Psoas muscle (tissue), 8 donors: ENCODE results near the gene CEL. TPM values are rescaled to one million over a fixed set of nuclear protein-coding genes. Genes with fewer than 3 reads are reported as not detected.
A peak's percentile ranks its signal among the peaks of the same experiment; 100 is the strongest.

ENCODE experiments used
- ATAC-seq, 4 donors: fragments of 200-7000 bp; cut with Tn5 transposase; one replicate each; pipeline ENCODE4 v1.9.1; 2020; ENCODE audit warnings: moderate library complexity in 3 of 4, mild to moderate bottlenecking in 2 of 4
- DNase-seq, 2 donors: peaks; one replicate each; pipeline ENCODE4 v3.0.0-alpha.2; 2020
- H3K27ac ChIP-seq: fragments of 200-600 bp; one replicate; pipeline ENCODE4 v1.8.0; 2022
- H3K27me3 ChIP-seq, 3 donors: fragments of 200-600 bp in 1 of 3; one replicate each; pipeline versions ENCODE4 v1.6.1 to v1.8.0; 2013 to 2022; ENCODE audit warnings: low read length in 2 of 3, mild to moderate bottlenecking in 2 of 3, moderate library complexity in 1 of 3; ENCODE audit not compliant: insufficient read depth in 3 of 3
- H3K36me3 ChIP-seq, 2 donors: fragments of 200-600 bp in 1 of 2; one replicate each; pipeline versions ENCODE4 v1.6.1 to v1.8.0; 2013 to 2022; ENCODE audit warnings: low read depth in 1 of 2, mild to moderate bottlenecking in 1 of 2, moderate library complexity in 1 of 2; ENCODE audit not compliant: insufficient read depth in 1 of 2
- H3K4me1 ChIP-seq: fragments of 200-600 bp; one replicate; pipeline ENCODE4 v1.8.0; 2022
- H3K4me3 ChIP-seq: fragments of 200-600 bp; one replicate; pipeline ENCODE4 v1.8.0; 2022; ENCODE audit warnings: mild to moderate bottlenecking
- H3K9me3 ChIP-seq: fragments of 200-600 bp; one replicate; pipeline ENCODE4 v1.8.0; 2022
- CTCF ChIP-seq: fragments of 200-600 bp; IDR thresholded peaks from one replicate; pipeline ENCODE4 v1.8.0; 2022; ENCODE audit warnings: antibody characterized with exemption
- WGBS, 3 donors: extraction: QIAGEN DNeasy Blood & Tissue Kit; methylation state at CpG; one replicate each; pipeline versions ENCODE4 v1.1.6 to v1.1.7; 2013; 5-methylcytosine and 5-hydroxymethylcytosine counted together
- intact Hi-C, 2 donors: fragments of 100-400 bp; cut with DNase I; formaldehyde crosslinking; loops; one replicate each; pipeline versions ENCODE4 v1.11.0 to v1.14.2; 2022
- polyA plus RNA-seq, 3 donors: library from polyadenylated mRNA; stranded (reverse); fragments of 200-250 nt; gene quantifications; one replicate each; pipeline ENCODE4 v1.2.3, GENCODE V29; 2013
- total RNA-seq, 4 donors: library from RNA; stranded (reverse); fragmentation: NEBNext Ultra II Directional in 2 of 4; extraction: Animal tissue kit (Norgen Biotek cat#: 25700) in 2 of 4; gene quantifications; one replicate each; pipeline versions ENCODE4 v1.2.1 to v1.2.4, GENCODE V29; 2021 to 2023
- donor health status: healthy with polysubstance abuse.
- donor health status: DM: no; HTN: no; CAD: no; lungs with moderate emphysema.
- donor health status: Bipolar disorder and iron deficiency.
- donor health status: healthy.
- donor health status: DM: yes; HTN: yes; CAD: no.
- donor health status: DM: no; HTN: no; CAD: no.
- donor health status: DM: no; HTN: no; CAD: no.
- donor health status: DM: yes; HTN: yes; CAD: no.

Gene CEL
- total and polyA plus RNA-seq, 7 donors = 0.10 to 2.0 (median 0.42) TPM

GRCh38 chr9:133114886-133115603, 53.3 kb downstream of the CEL start:
- DNase-seq = peak; percentile 26 to 72
- peaks cover 83% of the 10 kb centered on the region for H3K4me1 ChIP-seq

GRCh38 chr9:133115604-133116345, 54.0 kb downstream of the CEL start:
- ATAC-seq = peak in 1 of 4 donors; percentile 8
- H3K36me3 ChIP-seq = peaks cover 0 to 11% of the 10 kb centered on the region in 2 donors
- peak overlapping the region; percentile 90 for H3K27ac ChIP-seq
- no peak for TF ChIP-seq CTCF
- intact Hi-C loops = no loop called here
- peak; percentile 36 to 59 for DNase-seq
- WGBS, 3 donors = 65 to 80% (median 70%) methylated on average over 32 of the region's 32 CpGs
- H3K4me3 ChIP-seq = peak overlapping the region; percentile 13
- H3K9me3 ChIP-seq = no peaks in the 10 kb centered on the region
- no peaks in the 10 kb centered on the region for H3K27me3 ChIP-seq
- peaks cover 84% of the 10 kb centered on the region for H3K4me1 ChIP-seq

More at GRCh38 chr9:133114886-133115603, 53.3 kb downstream of the CEL start:
- Histone ChIP-seq H3K9me3 (no peaks in the 10 kb centered on the region), H3K27ac (peak overlapping the region; percentile 90), H3K36me3 (peaks cover 0 to 19% of the 10 kb centered on the region in 2 donors), H3K27me3 (no peaks in the 10 kb centered on the region), H3K4me3 (peak overlapping the region; percentile 13)
- intact Hi-C loops = no loop called here
- ATAC-seq = peak; percentile 50 to 68 (median 56)
- WGBS, 3 donors = 45 to 56% (median 52%) methylated on average over 17 to 19 of the region's 19 CpGs
- TF ChIP-seq CTCF = no peak

GRCh38 chr9:133116346-133117231, 54.8 kb downstream of the CEL start:
- H3K36me3 ChIP-seq = peaks cover 0 to 3% of the 10 kb centered on the region in 2 donors
- peak overlapping the region; percentile 90 for H3K27ac ChIP-seq
- 42 to 52% (median 47%) methylated on average over 18 to 20 of the region's 20 CpGs for WGBS, 3 donors
- H3K4me1 ChIP-seq = peaks cover 86% of the 10 kb centered on the region
- DNase-seq = peak; percentile 13 to 75
- intact Hi-C loops = no loop called here
- TF ChIP-seq CTCF = no peak
- H3K27me3 ChIP-seq = no peaks in the 10 kb centered on the region
- H3K9me3 ChIP-seq = no peaks in the 10 kb centered on the region
- peak in 1 of 4 donors; percentile 18 for ATAC-seq
- H3K4me3 ChIP-seq = peak overlapping the region; percentile 0

GRCh38 chr9:133117271-133118178, 55.7 kb downstream of the CEL start:
- peak; percentile 9 for TF ChIP-seq CTCF
- peak overlapping the region; percentile 90 for H3K27ac ChIP-seq
- intact Hi-C loops = no loop called here
- no peaks in the 10 kb centered on the region for H3K9me3 ChIP-seq
- ATAC-seq = peak in 3 of 4 donors; percentile 20 to 34 (median 30)
- H3K36me3 ChIP-seq = no peaks in the 10 kb centered on the region
- 25 to 36% (median 29%) methylated on average over 17 to 18 of the region's 18 CpGs for WGBS, 3 donors
- no peaks in the 10 kb centered on the region for H3K27me3 ChIP-seq
- peak overlapping the region; percentile 93 for H3K4me3 ChIP-seq
- peak; percentile 77 to 90 for DNase-seq
- peaks cover 84% of the 10 kb centered on the region for H3K4me1 ChIP-seq
